Heart right ventricle (tissue), 16 donors: ENCODE measurements around the gene RAP1GAP. TPM values are rescaled to one million over a fixed set of nuclear protein-coding genes. Genes with fewer than 3 reads are reported as not detected.

Experiments used
- ATAC-seq, 8 donors: fragments of 200-7000 bp; cut with Tn5 transposase; one replicate each; pipeline ENCODE4 v1.9.1; 2020; ENCODE audit warnings: mild to moderate bottlenecking in 8 of 8, moderate library complexity in 8 of 8, moderate number of reproducible peaks in 1 of 8
- DNase-seq, 2 donors: peaks; one replicate each; pipeline ENCODE4 v3.0.0-alpha.2; 2020
- H3K27ac ChIP-seq, 10 donors: fragments of 200-600 bp; sonication (generic) in 2 of 10; one replicate each; pipeline versions ENCODE4 v1.5.0 to v1.8.0; 2020 to 2022; ENCODE audit warnings: mild to moderate bottlenecking in 3 of 10
- H3K27me3 ChIP-seq, 7 donors: fragments of 200-600 bp; one replicate each; pipeline ENCODE4 v1.8.0; 2021 to 2022; ENCODE audit warnings: mild to moderate bottlenecking in 2 of 7
- H3K36me3 ChIP-seq, 9 donors: fragments of 200-600 bp; sonication (generic) in 1 of 9; one replicate each; pipeline versions ENCODE4 v1.5.0 to v1.8.0; 2020 to 2022; ENCODE audit warnings: mild to moderate bottlenecking in 2 of 9
- H3K4me1 ChIP-seq, 9 donors: fragments of 200-600 bp; sonication (generic) in 1 of 9; one replicate each; pipeline versions ENCODE4 v1.5.0 to v1.8.0; 2020 to 2022; ENCODE audit warnings: mild to moderate bottlenecking in 4 of 9
- H3K4me3 ChIP-seq, 10 donors: fragments of 200-600 bp; sonication (generic) in 2 of 10; one replicate each; pipeline versions ENCODE4 v1.5.0 to v1.8.0; 2020 to 2022; ENCODE audit warnings: mild to moderate bottlenecking in 7 of 10, moderate library complexity in 2 of 10
- H3K9me3 ChIP-seq, 11 donors: fragments of 200-600 bp in 10 of 11; sonication (generic) in 2 of 11; one replicate each; pipeline versions ENCODE4 v1.5.0 to v1.8.0; 2013 to 2022; ENCODE audit warnings: mild to moderate bottlenecking in 2 of 11, control low read depth in 1 of 11, moderate library complexity in 1 of 11
- CTCF ChIP-seq, 9 donors: fragments of 200-600 bp; sonication (generic) in 2 of 9; IDR thresholded peaks; one replicate each; pipeline versions ENCODE4 v1.5.0 to v1.8.0; 2021 to 2022; ENCODE audit warnings: antibody characterized with exemption in 9 of 9, mild to moderate bottlenecking in 5 of 9, moderate library complexity in 1 of 9
- WGBS, 2 donors: extraction: QIAGEN DNeasy Blood & Tissue Kit; methylation state at CpG; one replicate each; pipeline ENCODE4 v1.1.7; 2013; ENCODE audit warnings: inconsistent platforms in 1 of 2; 5-methylcytosine and 5-hydroxymethylcytosine counted together
- intact Hi-C, 10 donors: fragments of 100-400 bp; cut with DNase I; formaldehyde crosslinking; loops; one replicate each; pipeline versions ENCODE4 v1.11.1 to v1.14.2; 2022
- polyA plus RNA-seq, 2 donors: library from polyadenylated mRNA; stranded (reverse); fragments of 200-250 nt; gene quantifications; one replicate each; pipeline ENCODE4 v1.2.3, GENCODE V29; 2013
- total RNA-seq, 10 donors: library from RNA; stranded (reverse); fragmentation: NEBNext Ultra II Directional in 3 of 10; extraction: Animal tissue kit (Norgen Biotek cat#: 25700) in 3 of 10; gene quantifications; one replicate each; pipeline versions ENCODE4 v1.2.1 to v1.2.4, GENCODE V29; 2021 to 2023
- donor health status: Arrhythmogenic right ventricular cardiomyopathy.
- donor health status: ischemic (EF 13 %, LVEDD 7.1; RV severe dilation, severe dysfunction).
- donor health status: healthy with polysubstance abuse.
- donor health status: DM: no; HTN: yes; CAD: no.
- donor health status: DM: no; HTN: no; CAD: no.
- donor health status: ischemic (EF 25% LVEDD 6.9; RV normal size, moderate dysfunction).
- donor health status: ischemic (EF 25% LVEDD 5.7; RV mildly dilated, moderate dysfunction).
- donor health status: healthy.
- donor health status: DM: yes; HTN: yes; CAD: no.
- donor health status: Ischemic cardiomyopathy.
- donor health status: ischemic (EF 35%, LVEDD 5.7; RV mildly dilated, moderate dysfunction).
- donor health status: nonischemic (EF 11% LVEDD 7.7; RV severe dilation, severe dysfunction).
- donor health status: DM: yes; HTN: yes; CAD: no.
- donor health status: PGD.
- donor health status: ischemic (EF 29% LVEDD 5.4; RV normal size, mild dysfunction).
- donor health status: nonischemic (EF 23%, LVEDD 6.1; RV moderate dilation, normal function).

Gene RAP1GAP
- total and polyA plus RNA-seq, 12 donors, result 0.42 to 5.9 (median 4.0) TPM

GRCh38 chr1:21667348-21668231 is 1.6 kb downstream of the RAP1GAP start:
- intact Hi-C loops, result loop anchor here in 3 of 10 donors (10.0 kb wide), 2 partner anchors 413 to 433 kb away; no protein-coding TSS in a partner anchor
- H3K4me1 ChIP-seq, result peaks cover 10 to 59% (median 51%) of the 10 kb centered on the region in 9 donors
- H3K9me3 ChIP-seq, result no peaks in the 10 kb centered on the region
- peaks cover 6 to 70% (median 43%) of the 10 kb centered on the region in 7 donors for H3K27me3 ChIP-seq
- H3K27ac ChIP-seq, result peak overlapping the region in 1 of 10 donors; percentile 14
- TF ChIP-seq CTCF (IDR thresholded peaks at IDR 0.05), result no peak
- DNase-seq, result no peak
- WGBS, 2 donors, result 84 to 93% methylated on average over 11 of the region's 11 CpGs
- ATAC-seq, result no peak
- no peak overlapping the region for H3K4me3 ChIP-seq
- no peaks in the 10 kb centered on the region for H3K36me3 ChIP-seq

- DNase-seq, result no peak
- TF ChIP-seq CTCF (IDR thresholded peaks at IDR 0.05), result no peak
- H3K27me3 ChIP-seq, result peaks cover 6 to 70% (median 43%) of the 10 kb centered on the region in 7 donors
- no peak for ATAC-seq
- H3K4me1 ChIP-seq, result peaks cover 6 to 50% (median 42%) of the 10 kb centered on the region in 9 donors
- H3K27ac ChIP-seq, result peak overlapping the region in 7 of 10 donors; percentile 16 to 65 (median 34)
- H3K4me3 ChIP-seq, result no peak overlapping the region
- intact Hi-C loops, result loop anchor here in 3 of 10 donors (10.0 kb wide), 2 partner anchors 412 to 432 kb away; no protein-coding TSS in a partner anchor
- 52% methylated on average over 22 of the region's 22 CpGs for WGBS, 2 donors
- no peaks in the 10 kb centered on the region for H3K36me3 ChIP-seq
- no peaks in the 10 kb centered on the region for H3K9me3 ChIP-seq
Measured at GRCh38 chr1:21666576-21667320, 2.4 kb downstream of the RAP1GAP start.

DNA sequence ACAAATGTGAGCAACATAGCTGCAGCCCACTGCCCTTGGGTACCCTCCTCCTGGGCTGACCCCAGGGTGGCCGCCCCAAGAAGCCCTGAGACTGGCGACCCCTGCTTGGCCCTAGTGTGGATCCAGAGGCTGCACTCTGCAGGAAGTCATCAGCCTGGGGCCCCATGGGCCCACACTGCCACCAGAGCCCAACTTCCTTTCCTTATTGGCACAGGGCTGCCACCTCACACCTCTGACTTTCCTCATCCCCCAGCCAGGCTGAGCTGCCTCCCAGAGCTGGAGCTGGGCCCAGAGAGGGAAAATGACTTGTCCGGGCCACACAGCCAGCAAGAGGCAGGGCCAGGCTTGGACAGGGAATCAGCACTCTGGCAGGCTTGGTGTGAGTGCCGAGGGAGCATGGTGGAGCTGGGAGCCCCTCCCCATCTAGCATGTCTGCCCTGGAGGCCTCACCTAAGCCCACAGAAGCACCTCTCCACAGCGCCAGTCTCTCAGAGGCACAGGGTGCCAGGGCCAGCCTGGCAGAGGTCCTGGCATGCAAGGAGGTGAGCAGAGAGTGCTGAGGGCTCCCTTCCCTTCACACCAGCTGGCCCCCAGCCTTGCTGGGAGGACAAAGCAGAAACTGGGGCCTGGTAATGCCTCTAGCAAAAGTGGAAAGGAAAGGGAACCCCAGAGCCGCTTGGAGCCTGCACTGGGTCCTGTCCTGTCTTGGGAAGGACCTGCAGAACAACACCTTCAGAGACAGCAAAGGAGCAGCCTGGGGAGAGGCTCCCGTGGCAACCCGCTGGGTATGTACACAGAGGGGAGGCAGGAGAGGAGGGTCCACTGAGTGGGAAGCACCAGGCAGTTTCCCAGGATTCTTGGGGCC is 3.2 kb downstream of the RAP1GAP start:
- WGBS, 2 donors, result 41 to 50% methylated on average over 8 of the region's 8 CpGs
- intact Hi-C loops, result loop anchor here in 3 of 10 donors (10.0 kb wide), 2 partner anchors 411 to 431 kb away; no protein-coding TSS in a partner anchor
- peak; percentile 63 to 87 (median 70) for ATAC-seq
- Histone ChIP-seq H3K4me3 (no peak overlapping the region), H3K9me3 (no peaks in the 10 kb centered on the region), H3K27me3 (peaks cover 6 to 64% (median 43%) of the 10 kb centered on the region in 7 donors), H3K4me1 (peaks cover 6 to 49% (median 38%) of the 10 kb centered on the region in 9 donors), H3K36me3 (no peaks in the 10 kb centered on the region), H3K27ac (peak overlapping the region in 7 of 10 donors; percentile 16 to 65 (median 34))
- DNase-seq, result peak; percentile 20 to 62
- TF ChIP-seq CTCF (IDR thresholded peaks at IDR 0.05), result no peak
